Putamen (tissue), 1 donor: ENCODE measurements around the gene EVA1A.

ENCODE experiments used
- DNase-seq: peaks from one replicate; pipeline ENCODE4 v3.0.0-alpha.2; 2016; ENCODE audit warnings: low spot score

EVA1A gene

GRCh38 chr2:75540994-75541393 is 19.7 kb downstream of the EVA1A start:
- no peak for DNase-seq

- no peak for DNase-seq
These were observed 20.6 kb downstream of the EVA1A start for GRCh38 chr2:75539955-75540716.

GRCh38 chr2:75538521-75539490 is 21.9 kb downstream of the EVA1A start:
- no peak for DNase-seq

- DNase-seq, result no peak
These were observed 23.1 kb downstream of the EVA1A start for GRCh38 chr2:75537658-75538057.

- no peak for DNase-seq
These were observed 27.6 kb downstream of the EVA1A start for GRCh38 chr2:75533135-75533534.

GRCh38 chr2:75532488-75532887 is 28.3 kb downstream of the EVA1A start:
- DNase-seq, result no peak

- no peak for DNase-seq
These were observed 32.3 kb downstream of the EVA1A start for GRCh38 chr2:75528221-75528977.

GRCh38 chr2:75527676-75528075 is 33.1 kb downstream of the EVA1A start:
- DNase-seq, result no peak

GRCh38 chr2:75526842-75527241 is 33.9 kb downstream of the EVA1A start:
- no peak for DNase-seq

- DNase-seq, result no peak
These were observed 35.1 kb downstream of the EVA1A start for GRCh38 chr2:75525434-75526310.

- DNase-seq, result no peak
These were observed 36.3 kb downstream of the EVA1A start for GRCh38 chr2:75524276-75524911.

- no peak for DNase-seq
These were observed 37.1 kb downstream of the EVA1A start for GRCh38 chr2:75523313-75524275.

GRCh38 chr2:75522543-75523312 is 38.0 kb downstream of the EVA1A start:
- no peak for DNase-seq

- DNase-seq, result no peak
These were observed 39.4 kb downstream of the EVA1A start for GRCh38 chr2:75521225-75521872.

GRCh38 chr2:75519843-75520242 is 40.9 kb downstream of the EVA1A start:
- no peak for DNase-seq

- no peak for DNase-seq
These were observed 41.9 kb downstream of the EVA1A start for GRCh38 chr2:75518638-75519465.

- DNase-seq, result no peak
These were observed 43.0 kb downstream of the EVA1A start for GRCh38 chr2:75517547-75518230.
